ENCODE results near the gene MRPL1. TPM values are rescaled to one million over a fixed set of nuclear protein-coding genes. Genes with fewer than 3 reads are reported as not detected.

The MRPL1 gene
- total and polyA plus RNA-seq, 2 of the 13 experiments (the other 11 are each of a cell fraction or from before 2014, with no cell fraction given) = 23.3 to 61.5 TPM

DNA sequence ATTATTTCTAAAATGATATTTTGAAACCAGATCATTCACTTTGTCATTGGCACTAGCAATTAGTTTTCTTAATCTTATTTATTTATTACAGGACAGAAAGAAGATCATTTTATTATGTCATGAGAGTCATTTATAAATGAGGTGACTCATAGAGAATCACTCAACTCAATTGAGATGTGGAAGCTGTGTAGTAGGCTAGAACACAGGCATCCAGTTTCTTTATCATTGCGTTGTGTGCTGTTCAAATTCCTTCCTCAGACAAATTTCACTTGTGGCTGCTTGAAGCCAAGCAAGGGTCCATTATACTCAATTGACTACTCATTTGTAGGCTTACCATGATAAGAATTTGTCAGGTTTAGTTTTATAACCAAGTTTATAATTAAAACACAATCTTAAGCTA lies 87.6 kb downstream of the MRPL1 start:
- Histone ChIP-seq H3K27ac (ENCODE audit: extremely low read length, insufficient read depth, low read length) (no peak overlapping the region), H3K36me3 (replicated peaks in 1 of 2; ENCODE audit: control insufficient read depth in 1 of 2, insufficient read depth in 2 of 2, low read length in 2 of 2) (peaks cover 4 to 14% of the 10 kb centered on the region in 2 experiments), H3K4me1 (ENCODE audit: insufficient read depth, low read length) (no peaks in the 10 kb centered on the region), H3K4me3 (replicated peaks in 1 of 3; ENCODE audit: insufficient read depth in 1 of 3, low read depth in 2 of 3, low read length in 3 of 3) (no peak overlapping the region), H4K20me1 (ENCODE audit: insufficient read depth, low read length) (no peaks in the 10 kb centered on the region), H3K9ac (ENCODE audit: insufficient read depth, low read depth, low read length) (no peak overlapping the region), H2AFZ (ENCODE audit: low read length) (no peak overlapping the region), H3K79me2 (ENCODE audit: insufficient read depth, low read length) (no peaks in the 10 kb centered on the region), H3K9me3 (ENCODE audit: low read length) (peaks cover 6% of the 10 kb centered on the region; the same call in 1 of the 2 replicates), H3K27me3 (ENCODE audit: control insufficient read depth in 1 of 2, insufficient read depth in 2 of 2, low read length in 2 of 2) (no peaks in the 10 kb centered on the region), H3K4me2 (ENCODE audit: low read depth, low read length) (no peak overlapping the region)
- in situ Hi-C loops (cut with HindIII; ENCODE audit: extremely low pct_ligation_motif_present, low pct_unique_long_range_greater_than_20kb) (loop anchor here (10.0 to 25.0 kb wide), 2 partner anchors 575 to 912 kb away; no protein-coding TSS in a partner anchor), intact Hi-C loops (cut with micrococcal nuclease; ENCODE audit: unreplicated experiment) (loop anchor here (10.0 kb wide), 1 partner anchor 915 kb away; no protein-coding TSS in a partner anchor)
- FAIRE-seq (no peak), ATAC-seq (no peak), DNase-seq (ENCODE audit: low spot score) (no peak)
- POLR2A ChIA-PET = no interaction called here
- 96% methylated on average over 1 of the region's 1 CpG for WGBS (ENCODE audit: low lambda C conversion rate)
- BruUV-seq (replicated peaks) = no TSS peak
- CTCF ChIA-PET (ENCODE audit: low intra/inter-chr PET ratio, low total read pairs) = no interaction called here
- TF ChIP-seq U2AF1 (optimal IDR thresholded peaks at IDR 0.05; ENCODE audit: low read depth, low read length) (no peak), PRMT3 (CRISPR knock-in tag; IDR thresholded peaks at IDR 0.05; ENCODE audit: borderline replicate concordance, low read depth) (no peak), PHF5A (CRISPR knock-in tag; IDR thresholded peaks at IDR 0.05; ENCODE audit: low read depth, unreplicated experiment) (no peak), ZNF768 (CRISPR knock-in tag; IDR thresholded peaks at IDR 0.05) (no peak), TARDBP (CRISPR knock-in tag; IDR thresholded peaks at IDR 0.05) (no peak), ZBTB7A (CRISPR knock-in tag; IDR thresholded peaks at IDR 0.05) (no peak), ZNF577 (CRISPR knock-in tag; IDR thresholded peaks at IDR 0.05; ENCODE audit: borderline replicate concordance, low read depth) (no peak), ZNF3 (CRISPR knock-in tag; IDR thresholded peaks at IDR 0.05) (no peak), ZNF431 (CRISPR knock-in tag; IDR thresholded peaks at IDR 0.05; ENCODE audit: borderline replicate concordance, low read depth) (no peak), CC2D1A (CRISPR knock-in tag; IDR thresholded peaks at IDR 0.05) (no peak), RORA (CRISPR knock-in tag; IDR thresholded peaks at IDR 0.05) (no peak)
- TF ChIP-seq, protein P1, sequence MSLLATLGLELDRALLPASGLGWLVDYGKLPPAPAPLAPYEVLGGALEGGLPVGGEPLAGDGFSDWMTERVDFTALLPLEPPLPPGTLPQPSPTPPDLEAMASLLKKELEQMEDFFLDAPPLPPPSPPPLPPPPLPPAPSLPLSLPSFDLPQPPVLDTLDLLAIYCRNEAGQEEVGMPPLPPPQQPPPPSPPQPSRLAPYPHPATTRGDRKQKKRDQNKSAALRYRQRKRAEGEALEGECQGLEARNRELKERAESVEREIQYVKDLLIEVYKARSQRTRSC (CRISPR knock-in tag; IDR thresholded peaks at IDR 0.05; ENCODE audit: low read depth) = no peak
